ENCODE measurements around the gene CCNE1. TPM values are rescaled to one million over a fixed set of nuclear protein-coding genes. Genes with fewer than 3 reads are reported as not detected.

CCNE1 gene
- polyA plus RNA-seq, 4 donors, result 8.3 to 10.0 (median 9.4) TPM

GRCh38 chr19:29872224-29872731 is 60.5 kb downstream of the CCNE1 start:
- DNase-seq (ENCODE audit: low read depth in 4 of 4, low spot score in 3 of 4), result no peak

- no peak for DNase-seq (ENCODE audit: low read depth in 4 of 4, low spot score in 3 of 4)
Measured at GRCh38 chr19:29873024-29873800, 61.4 kb downstream of the CCNE1 start.

Other genes starting within 250 kb of the CCNE1 start
- gene POP4, start 205.7 kb upstream of the CCNE1 start, polyA plus RNA-seq (ENCODE audit: insufficient read length in 4 of 4), result 10 to 100 TPM; 65.2 to 73.9 (median 73.5) TPM
- gene PLEKHF1, start 146.5 kb upstream of the CCNE1 start, polyA plus RNA-seq (ENCODE audit: insufficient read length in 4 of 4), result 1 to 10 TPM; 1.5 to 2.4 (median 1.5) TPM
- 10 to 100 TPM; 23.6 to 26.6 (median 24.4) TPM for gene C19orf12, start 96.7 kb upstream of the CCNE1 start, polyA plus RNA-seq (ENCODE audit: insufficient read length in 4 of 4)
- 100 to 1,000 TPM in 3 of 4 donors, 10 to 100 TPM in 1; 98.0 to 123 (median 119) TPM for gene URI1, start 130.2 kb downstream of the CCNE1 start, polyA plus RNA-seq (ENCODE audit: insufficient read length in 4 of 4)